Measurements from ENCODE around the gene SLC34A3.

Gene SLC34A3

GRCh38 chr9:137217276-137218211 lies 13.2 kb upstream of the SLC34A3 start:
- no peak for DNase-seq (ENCODE audit: low read depth)

- DNase-seq (ENCODE audit: low read depth), result no peak
Measured at GRCh38 chr9:137218212-137218753, 12.4 kb upstream of the SLC34A3 start.

GRCh38 chr9:137218754-137219271 lies 11.9 kb upstream of the SLC34A3 start:
- peak; percentile 58 for DNase-seq (ENCODE audit: low read depth)

GRCh38 chr9:137219757-137220316 lies 10.9 kb upstream of the SLC34A3 start:
- DNase-seq (ENCODE audit: low read depth), result no peak

GRCh38 chr9:137220317-137221094 lies 10.2 kb upstream of the SLC34A3 start:
- no peak for DNase-seq (ENCODE audit: low read depth)

GRCh38 chr9:137221095-137221505 lies 9.6 kb upstream of the SLC34A3 start:
- DNase-seq (ENCODE audit: low read depth), result no peak

GRCh38 chr9:137221506-137222111 lies 9.1 kb upstream of the SLC34A3 start:
- DNase-seq (ENCODE audit: low read depth), result no peak

GRCh38 chr9:137222190-137223077 lies 8.3 kb upstream of the SLC34A3 start, which contains the start of gene RNF208:
TSS of gene RNF208 (minus strand) at chr9:137222240. CDS start at chr9:137221212, 1,028 bp downstream.
- DNase-seq (ENCODE audit: low read depth), result no peak

- peak; percentile 96 for DNase-seq (ENCODE audit: low read depth)
Measured at GRCh38 chr9:137223078-137223970, 7.4 kb upstream of the SLC34A3 start.

- DNase-seq (ENCODE audit: low read depth), result no peak
Measured at GRCh38 chr9:137224830-137225694, 5.6 kb upstream of the SLC34A3 start, which contains the start of gene CYSRT1. TSS of gene CYSRT1 (plus strand) at chr9:137225174. CDS start at chr9:137225622, 448 bp downstream.

- no peak for DNase-seq (ENCODE audit: low read depth)
Measured at GRCh38 chr9:137225699-137226331, 4.9 kb upstream of the SLC34A3 start.

- DNase-seq (ENCODE audit: low read depth), result no peak
Measured at GRCh38 chr9:137226338-137227053, 4.2 kb upstream of the SLC34A3 start.

GRCh38 chr9:137227054-137227852 lies 3.4 kb upstream of the SLC34A3 start, which contains the start of gene RNF224:
TSS of gene RNF224 (plus strand) at chr9:137227502. CDS start at chr9:137228336, 834 bp downstream.
- peak; percentile 61 for DNase-seq (ENCODE audit: low read depth)

GRCh38 chr9:137227853-137228505 lies 2.7 kb upstream of the SLC34A3 start:
- no peak for DNase-seq (ENCODE audit: low read depth)

GRCh38 chr9:137228506-137228967 lies 2.2 kb upstream of the SLC34A3 start:
- no peak for DNase-seq (ENCODE audit: low read depth)

All from iris pigment epithelial cell (primary cell).